ENCODE data around the gene CPAMD8. TPM values are rescaled to one million over a fixed set of nuclear protein-coding genes. Genes with fewer than 3 reads are reported as not detected.
A peak's percentile ranks its signal among the peaks of the same experiment; 100 is the strongest.

CPAMD8 gene
- total RNA-seq, 3 donors from 2014 or later = 2.3 to 5.8 (median 3.1) TPM

- no peaks in the 10 kb centered on the region for H3K9me3 ChIP-seq
- no peak for DNase-seq
- intact Hi-C loops (cut with DNase I, micrococcal nuclease) = no loop called here
- TF ChIP-seq CTCF (IDR thresholded peaks at IDR 0.05) = no peak
- H3K4me1 ChIP-seq (ENCODE audit: low read depth) = no peaks in the 10 kb centered on the region
- ATAC-seq = no peak
- no peaks in the 10 kb centered on the region for H3K36me3 ChIP-seq (ENCODE audit: low read depth)
- H3K4me3 ChIP-seq = no peak overlapping the region
These were observed 122.0 kb downstream of the CPAMD8 start for GRCh38 chr19:16904599-16904998.

- no peak for ATAC-seq
These were observed 123.3 kb downstream of the CPAMD8 start for GRCh38 chr19:16903347-16903746.

GRCh38 chr19:16902545-16902944 lies 124.1 kb downstream of the CPAMD8 start:
- Histone ChIP-seq H3K4me1 (ENCODE audit: low read depth) (no peaks in the 10 kb centered on the region), H3K36me3 (ENCODE audit: low read depth) (no peaks in the 10 kb centered on the region), H3K4me3 (no peak overlapping the region), H3K9me3 (no peaks in the 10 kb centered on the region)
- TF ChIP-seq CTCF (IDR thresholded peaks at IDR 0.05) = no peak
- DNase-seq (no peak), ATAC-seq (no peak)
- intact Hi-C loops (cut with DNase I, micrococcal nuclease) = no loop called here

More at GRCh38 chr19:16903347-16903746, 123.3 kb downstream of the CPAMD8 start:
- no peaks in the 10 kb centered on the region for H3K9me3 ChIP-seq
- no peak for DNase-seq
- H3K36me3 ChIP-seq (ENCODE audit: low read depth) = no peaks in the 10 kb centered on the region
- intact Hi-C loops (cut with DNase I, micrococcal nuclease) = no loop called here
- no peak overlapping the region for H3K4me3 ChIP-seq
- H3K4me1 ChIP-seq (ENCODE audit: low read depth) = no peaks in the 10 kb centered on the region
- no peak for TF ChIP-seq CTCF (IDR thresholded peaks at IDR 0.05)

GRCh38 chr19:16901491-16902175 lies 125.0 kb downstream of the CPAMD8 start:
- ATAC-seq (no peak), DNase-seq (no peak)
- Histone ChIP-seq H3K36me3 (ENCODE audit: low read depth) (no peaks in the 10 kb centered on the region), H3K4me1 (ENCODE audit: low read depth) (no peaks in the 10 kb centered on the region), H3K9me3 (no peaks in the 10 kb centered on the region), H3K4me3 (no peak overlapping the region)
- no peak for TF ChIP-seq CTCF (IDR thresholded peaks at IDR 0.05)
- intact Hi-C loops (cut with DNase I, micrococcal nuclease) = no loop called here

GRCh38 chr19:16899566-16900075 lies 127.0 kb downstream of the CPAMD8 start:
- peak; percentile 41 for TF ChIP-seq CTCF (IDR thresholded peaks at IDR 0.05)
- Histone ChIP-seq H3K4me3 (no peak overlapping the region), H3K4me1 (ENCODE audit: low read depth) (peaks cover 4% of the 10 kb centered on the region), H3K9me3 (no peaks in the 10 kb centered on the region), H3K36me3 (ENCODE audit: low read depth) (no peaks in the 10 kb centered on the region)
- ATAC-seq (peak; percentile 12), DNase-seq (peak in 2 of 3 donors; percentile 45 to 71)
- intact Hi-C loops (cut with DNase I, micrococcal nuclease) = no loop called here

All from mucosa of descending colon (tissue), 3 donors.